Right lung (tissue), 5 donors: Measurements from ENCODE around the gene PHYHIPL. TPM values are rescaled to one million over a fixed set of nuclear protein-coding genes. Genes with fewer than 3 reads are reported as not detected.
"Not testable (repeated sequence)": the region's sequence is repeated elsewhere in the genome, so short reads cannot be mapped to it uniquely, and the experiment has no call there.

Experiments
- DNase-seq, 2 donors: peaks; one replicate each; pipeline ENCODE4 v3.0.0-alpha.2; 2013
- polyA plus RNA-seq, 5 donors: library from polyadenylated mRNA; unstranded; fragments of 120-200 nt; gene quantifications; one replicate each; pipeline versions ENCODE4 v1.2.1 to v1.2.3, GENCODE V29; 2013; ENCODE audit warnings: inconsistent platforms in 1 of 5, low replicate concordance in 1 of 5; ENCODE audit not compliant: insufficient read length in 5 of 5, insufficient read depth in 1 of 5

PHYHIPL gene
- polyA plus RNA-seq, 5 donors = 0.59 to 1.3 (median 0.72) TPM

GRCh38 chr10:59181668-59182067 lies 5.2 kb downstream of the PHYHIPL start:
- DNase-seq = peak; percentile 31 to 35

GRCh38 chr10:59190332-59190731 lies 13.9 kb downstream of the PHYHIPL start:
- DNase-seq = no peak

GRCh38 chr10:59206204-59206720 lies 29.8 kb downstream of the PHYHIPL start:
- no peak for DNase-seq

GRCh38 chr10:59212301-59212798 lies 35.9 kb downstream of the PHYHIPL start:
- DNase-seq = no peak

- no peak for DNase-seq
Measured at GRCh38 chr10:59214160-59214559, 37.7 kb downstream of the PHYHIPL start.

- no peak for DNase-seq
Measured at GRCh38 chr10:59216178-59216869, 39.9 kb downstream of the PHYHIPL start.

GRCh38 chr10:59222788-59223187 lies 46.3 kb downstream of the PHYHIPL start:
- DNase-seq = no peak

GRCh38 chr10:59223597-59223996 lies 47.2 kb downstream of the PHYHIPL start:
- DNase-seq = not testable (repeated sequence)

- DNase-seq = no peak
Measured at GRCh38 chr10:59225211-59225610, 48.8 kb downstream of the PHYHIPL start.

- no peak for DNase-seq
Measured at GRCh38 chr10:59227136-59227673, 50.8 kb downstream of the PHYHIPL start.

GRCh38 chr10:59229441-59229840 lies 53.0 kb downstream of the PHYHIPL start:
- no peak for DNase-seq

GRCh38 chr10:59234194-59234593 lies 57.8 kb downstream of the PHYHIPL start:
- DNase-seq = no peak

- DNase-seq = peak in 1 of 2 donors; percentile 23
Measured at GRCh38 chr10:59234816-59235429, 58.5 kb downstream of the PHYHIPL start.

- no peak for DNase-seq
Measured at GRCh38 chr10:59236064-59236697, 59.7 kb downstream of the PHYHIPL start.

GRCh38 chr10:59237775-59238174 lies 61.3 kb downstream of the PHYHIPL start:
- DNase-seq = no peak

GRCh38 chr10:59239108-59239507 lies 62.7 kb downstream of the PHYHIPL start:
- not testable (repeated sequence) for DNase-seq

GRCh38 chr10:59240582-59241183 lies 64.2 kb downstream of the PHYHIPL start:
- DNase-seq = peak; percentile 45 to 60

GRCh38 chr10:59242057-59242456 lies 65.6 kb downstream of the PHYHIPL start:
- no peak for DNase-seq

GRCh38 chr10:59242991-59243390 lies 66.5 kb downstream of the PHYHIPL start:
- no peak for DNase-seq

- DNase-seq = no peak
Measured at GRCh38 chr10:59243611-59244195, 67.3 kb downstream of the PHYHIPL start.

- no peak for DNase-seq
Measured at GRCh38 chr10:59244871-59245270, 68.4 kb downstream of the PHYHIPL start.
